Measurements from ENCODE around the gene DAAM2. TPM values are rescaled to one million over a fixed set of nuclear protein-coding genes. Genes with fewer than 3 reads are reported as not detected.

The DAAM2 gene
- total RNA-seq, 2 experiments from 2014 or later: not detected

DNA sequence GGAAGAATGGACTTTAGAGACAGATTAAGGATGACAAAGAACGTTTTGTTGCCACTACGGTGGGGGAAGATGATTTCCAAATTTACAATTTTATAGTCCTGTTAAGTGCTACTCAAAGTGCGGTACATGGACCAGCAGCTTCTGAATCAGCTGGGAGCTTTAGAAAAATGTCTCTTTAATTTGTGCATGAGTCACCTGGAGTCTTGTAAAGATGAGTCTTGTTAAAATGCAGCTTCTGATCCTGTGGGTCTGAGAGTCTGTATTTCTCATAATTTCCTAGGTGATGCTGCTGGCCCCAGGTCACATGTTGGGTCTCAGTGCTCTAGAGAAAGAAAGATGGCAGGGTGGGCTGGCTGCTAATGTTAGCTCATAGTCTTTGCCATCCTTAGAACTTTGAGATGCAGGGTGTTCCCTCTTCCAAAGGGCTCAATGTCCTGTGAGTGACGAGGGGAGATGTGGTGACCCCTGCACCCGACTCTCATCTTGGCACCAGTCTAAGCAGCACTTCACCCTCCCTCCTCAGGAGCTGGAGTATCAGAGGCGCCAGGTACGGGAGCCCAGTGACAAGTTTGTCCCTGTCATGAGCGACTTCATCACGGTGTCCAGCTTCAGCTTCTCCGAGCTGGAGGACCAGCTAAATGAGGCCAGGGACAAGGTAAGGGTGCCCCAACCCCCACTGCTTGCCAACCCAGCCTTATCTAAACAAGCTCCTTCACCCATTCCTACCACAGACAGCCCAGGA lies 107.5 kb downstream of the DAAM2 start:
- Mint-ChIP-seq H3K4me3 (no peak overlapping the region), H3K27me3 (no peaks in the 10 kb centered on the region), H3K4me1 (no peaks in the 10 kb centered on the region), H3K36me3 (no peaks in the 10 kb centered on the region), H3K9me3 (no peaks in the 10 kb centered on the region), H3K27ac (no peak overlapping the region)
- DNase-seq (no peak), ATAC-seq (ENCODE audit: low read depth) (no peak)
- POLR2A ChIA-PET: no interaction called here

- no peak overlapping the region for H3K27ac Mint-ChIP-seq
Observed at GRCh38 chr6:39901116-39901655, 109.0 kb downstream of the DAAM2 start.

GRCh38 chr6:39901670-39902069 lies 109.5 kb downstream of the DAAM2 start:
- H3K36me3 Mint-ChIP-seq: no peaks in the 10 kb centered on the region
- H3K27ac Mint-ChIP-seq: no peak overlapping the region
- no peak overlapping the region for H3K4me3 Mint-ChIP-seq
- ATAC-seq (ENCODE audit: low read depth) (no peak), DNase-seq (no peak)
- POLR2A ChIA-PET: no interaction called here
- H3K9me3 Mint-ChIP-seq: no peaks in the 10 kb centered on the region
- H3K4me1 Mint-ChIP-seq: no peaks in the 10 kb centered on the region
- H3K27me3 Mint-ChIP-seq: no peaks in the 10 kb centered on the region

More at GRCh38 chr6:39901116-39901655, 109.0 kb downstream of the DAAM2 start:
- H3K36me3 Mint-ChIP-seq: no peaks in the 10 kb centered on the region
- no peak for DNase-seq
- no peak for ATAC-seq (ENCODE audit: low read depth)
- POLR2A ChIA-PET: no interaction called here
- no peaks in the 10 kb centered on the region for H3K9me3 Mint-ChIP-seq
- H3K27me3 Mint-ChIP-seq: no peaks in the 10 kb centered on the region
- H3K4me1 Mint-ChIP-seq: no peaks in the 10 kb centered on the region
- no peak overlapping the region for H3K4me3 Mint-ChIP-seq

GRCh38 chr6:39902136-39902535 lies 110.0 kb downstream of the DAAM2 start:
- no peaks in the 10 kb centered on the region for H3K36me3 Mint-ChIP-seq
- H3K4me1 Mint-ChIP-seq: no peaks in the 10 kb centered on the region
- POLR2A ChIA-PET: no interaction called here
- DNase-seq (no peak), ATAC-seq (ENCODE audit: low read depth) (no peak)
- no peaks in the 10 kb centered on the region for H3K9me3 Mint-ChIP-seq
- no peaks in the 10 kb centered on the region for H3K27me3 Mint-ChIP-seq
- no peak overlapping the region for H3K4me3 Mint-ChIP-seq
- no peak overlapping the region for H3K27ac Mint-ChIP-seq

DNA sequence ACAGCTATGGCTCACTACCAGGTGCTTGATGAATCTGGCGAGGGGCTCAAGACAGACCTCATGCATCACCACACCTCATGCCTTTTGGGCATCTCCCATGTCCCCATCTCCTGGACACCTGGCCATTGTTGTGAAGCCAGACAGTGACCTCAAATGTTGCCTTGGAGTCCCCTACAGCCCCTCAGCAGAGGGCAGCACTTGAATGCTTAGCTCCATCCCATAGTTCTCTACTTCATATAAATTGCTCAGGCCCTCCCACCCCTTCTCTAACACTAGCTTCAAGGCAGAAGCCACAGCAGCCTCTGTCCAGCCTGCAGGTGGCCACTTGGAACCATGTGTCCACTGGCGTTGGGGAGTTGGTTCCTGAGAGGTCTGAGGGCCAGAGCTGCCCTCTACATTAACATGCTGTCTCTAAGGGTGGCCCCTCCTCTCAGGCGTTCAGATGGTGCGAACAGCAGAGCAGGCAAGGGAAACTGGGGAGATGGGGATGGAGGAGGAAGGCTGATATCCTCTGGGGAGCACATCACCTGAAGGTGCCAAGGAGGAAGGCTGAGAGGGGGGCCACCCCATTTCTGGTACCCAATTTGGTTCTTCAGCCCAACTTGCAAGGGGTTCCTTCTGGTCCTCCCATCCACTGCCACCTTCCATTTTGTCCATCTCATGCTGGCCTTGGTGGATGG lies 110.8 kb downstream of the DAAM2 start:
- H3K9me3 Mint-ChIP-seq: no peaks in the 10 kb centered on the region
- DNase-seq (no peak), ATAC-seq (ENCODE audit: low read depth) (no peak)
- H3K4me3 Mint-ChIP-seq: no peak overlapping the region
- H3K36me3 Mint-ChIP-seq: no peaks in the 10 kb centered on the region
- POLR2A ChIA-PET: no interaction called here
- no peaks in the 10 kb centered on the region for H3K4me1 Mint-ChIP-seq
- no peak overlapping the region for H3K27ac Mint-ChIP-seq
- H3K27me3 Mint-ChIP-seq: no peaks in the 10 kb centered on the region

DNA sequence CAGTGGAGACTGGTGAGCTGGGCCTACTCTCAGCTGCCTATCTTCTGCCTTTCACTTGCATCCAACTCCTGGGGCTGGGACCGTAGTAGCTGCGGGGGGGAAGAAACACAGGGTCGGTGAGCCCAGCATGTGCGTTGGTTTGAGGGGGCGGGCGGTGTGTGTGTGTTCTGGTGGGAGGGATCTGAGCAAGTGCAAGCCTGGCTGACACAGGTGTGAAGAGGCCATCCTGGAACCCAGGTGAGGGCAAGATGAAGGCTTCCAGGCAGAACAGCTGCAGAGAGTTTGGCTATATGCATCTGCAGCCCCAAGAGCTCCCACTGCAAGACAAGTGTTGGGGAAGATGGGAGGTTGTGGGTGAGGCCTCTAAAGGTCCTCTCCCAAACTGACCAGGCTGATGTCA lies 111.5 kb downstream of the DAAM2 start:
- H3K36me3 Mint-ChIP-seq: no peaks in the 10 kb centered on the region
- no peaks in the 10 kb centered on the region for H3K4me1 Mint-ChIP-seq
- H3K4me3 Mint-ChIP-seq: no peak overlapping the region
- DNase-seq (no peak), ATAC-seq (ENCODE audit: low read depth) (no peak)
- no peak overlapping the region for H3K27ac Mint-ChIP-seq
- no peaks in the 10 kb centered on the region for H3K9me3 Mint-ChIP-seq
- POLR2A ChIA-PET: no interaction called here
- H3K27me3 Mint-ChIP-seq: no peaks in the 10 kb centered on the region

DNA sequence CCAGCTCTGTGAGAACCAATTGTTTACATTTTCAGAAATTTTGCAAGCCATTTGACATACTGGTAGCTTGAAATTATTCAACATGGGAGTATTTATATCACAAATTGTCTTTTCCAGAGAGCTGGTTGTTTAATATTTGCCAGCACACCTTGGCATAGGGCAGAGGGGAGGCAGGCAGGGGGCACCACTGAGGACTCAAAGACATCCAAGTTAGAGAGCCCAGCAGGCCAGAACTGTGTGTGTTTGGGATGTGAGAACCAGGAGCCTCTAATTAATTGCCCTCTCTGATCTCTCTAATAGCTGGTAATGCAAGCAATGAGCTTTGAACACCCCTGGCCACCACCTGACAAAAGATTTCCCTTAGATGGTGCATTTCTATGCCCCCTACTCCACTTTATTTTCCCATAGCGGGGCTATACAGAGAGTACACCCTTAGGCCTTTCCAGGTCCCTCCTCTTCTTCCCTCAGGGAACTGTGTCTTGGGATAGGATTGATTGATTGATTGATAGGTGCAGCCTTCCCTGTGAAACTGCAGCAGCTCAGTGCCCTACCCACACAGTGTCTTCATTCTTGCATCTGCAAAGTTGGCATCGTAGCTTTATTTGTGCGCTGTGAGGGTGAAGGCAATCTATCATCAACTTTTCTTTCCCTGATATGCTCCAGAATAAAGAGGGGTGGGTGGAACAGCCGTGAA lies 112.9 kb downstream of the DAAM2 start:
- Mint-ChIP-seq H3K4me3 (no peak overlapping the region), H3K27ac (no peak overlapping the region), H3K27me3 (no peaks in the 10 kb centered on the region), H3K9me3 (no peaks in the 10 kb centered on the region), H3K4me1 (no peaks in the 10 kb centered on the region), H3K36me3 (no peaks in the 10 kb centered on the region)
- ATAC-seq (ENCODE audit: low read depth): no peak
- POLR2A ChIA-PET: no interaction called here
- DNase-seq: no peak

DNA sequence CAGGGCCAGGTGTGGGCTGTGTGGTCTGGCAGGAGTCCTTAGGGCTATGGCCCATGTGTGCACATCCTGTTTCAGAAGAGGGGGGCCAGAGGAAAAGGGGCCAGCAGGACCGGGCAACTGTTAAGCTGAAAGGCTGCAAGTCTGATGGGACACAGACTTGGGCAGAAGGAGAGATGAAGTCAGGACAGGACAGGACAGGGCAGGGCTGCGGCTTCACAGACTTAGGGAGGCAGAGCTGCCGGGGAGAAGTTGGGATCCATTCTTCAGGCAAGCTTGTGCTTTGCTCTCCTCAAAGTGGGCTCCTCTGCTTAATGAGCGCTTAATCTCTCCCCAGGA lies 113.4 kb downstream of the DAAM2 start:
- Mint-ChIP-seq H3K27me3 (no peaks in the 10 kb centered on the region), H3K4me3 (no peak overlapping the region), H3K36me3 (no peaks in the 10 kb centered on the region), H3K27ac (no peak overlapping the region), H3K9me3 (no peaks in the 10 kb centered on the region), H3K4me1 (no peaks in the 10 kb centered on the region)
- no peak for DNase-seq
- POLR2A ChIA-PET: no interaction called here
- no peak for ATAC-seq (ENCODE audit: low read depth)

DNA sequence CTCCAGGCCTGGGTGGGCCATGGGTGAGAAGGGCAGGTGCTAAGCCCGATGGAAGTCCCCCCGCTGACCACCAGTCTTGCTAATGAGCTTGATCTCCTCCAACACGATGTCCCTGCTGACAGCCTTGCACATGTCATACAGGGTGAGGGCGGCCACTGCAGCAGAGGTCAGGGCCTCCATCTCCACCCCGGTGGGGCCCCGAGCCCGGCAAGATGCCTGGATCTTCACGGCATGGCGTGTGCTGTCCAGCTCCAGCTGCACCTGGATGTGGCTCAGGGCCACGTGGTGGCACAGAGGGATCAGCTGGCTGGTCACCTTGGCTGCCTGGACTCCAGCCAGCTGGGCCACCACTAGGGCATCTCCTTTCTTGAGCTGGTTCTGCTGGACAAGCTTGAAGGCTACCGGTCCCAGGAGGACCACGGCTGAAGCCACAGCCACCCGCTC lies 114.2 kb downstream of the DAAM2 start:
- Mint-ChIP-seq H3K4me3 (no peak overlapping the region), H3K27me3 (no peaks in the 10 kb centered on the region), H3K27ac (no peak overlapping the region), H3K4me1 (no peaks in the 10 kb centered on the region), H3K9me3 (no peaks in the 10 kb centered on the region), H3K36me3 (no peaks in the 10 kb centered on the region)
- POLR2A ChIA-PET: no interaction called here
- DNase-seq: no peak
- no peak for ATAC-seq (ENCODE audit: low read depth)

DNA sequence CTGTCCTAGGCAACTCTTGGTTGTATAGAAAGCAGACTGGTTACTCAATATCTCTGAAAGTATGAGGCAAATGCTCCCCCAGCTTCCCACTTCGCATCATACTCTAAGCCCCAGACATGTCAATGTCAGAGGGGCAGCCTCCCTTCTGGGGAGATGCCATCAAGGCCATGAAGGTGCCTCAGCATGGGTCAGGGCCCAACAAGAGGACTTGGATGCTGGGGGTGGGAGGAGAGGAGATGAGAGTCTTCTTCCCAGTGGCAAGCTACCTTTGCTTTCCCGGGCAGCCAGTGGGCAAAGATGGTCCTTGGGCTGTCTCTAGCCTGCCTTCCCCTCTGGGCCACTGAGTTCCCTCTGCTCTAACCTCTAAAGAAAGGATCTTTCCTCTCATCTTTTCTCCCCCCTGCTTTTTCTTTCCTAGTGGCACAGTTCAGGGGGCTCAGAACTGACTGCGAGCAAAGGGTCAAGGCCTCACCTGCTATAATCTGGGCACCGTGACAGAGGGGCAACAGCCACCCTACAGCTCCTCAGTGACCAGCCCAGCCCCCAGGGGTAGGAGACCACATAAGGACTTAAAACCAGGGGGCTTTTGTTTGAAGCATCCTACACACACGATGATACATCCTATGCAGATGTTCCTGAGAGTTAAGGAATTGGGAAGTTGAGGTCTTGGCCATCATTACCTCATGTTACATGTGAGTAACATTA lies 115.8 kb downstream of the DAAM2 start:
- no peak overlapping the region for H3K27ac Mint-ChIP-seq
- POLR2A ChIA-PET: no interaction called here
- no peak for DNase-seq

GRCh38 chr6:39908838-39909583 lies 116.8 kb downstream of the DAAM2 start:
- Mint-ChIP-seq H3K36me3 (no peaks in the 10 kb centered on the region), H3K9me3 (no peaks in the 10 kb centered on the region), H3K27ac (no peak overlapping the region), H3K4me3 (no peak overlapping the region), H3K4me1 (no peaks in the 10 kb centered on the region), H3K27me3 (no peaks in the 10 kb centered on the region)
- POLR2A ChIA-PET: no interaction called here
- ATAC-seq (ENCODE audit: low read depth) (no peak), DNase-seq (no peak)

More for the DNA sequence above, 115.8 kb downstream of the DAAM2 start:
- no peaks in the 10 kb centered on the region for H3K36me3 Mint-ChIP-seq
- H3K27me3 Mint-ChIP-seq: no peaks in the 10 kb centered on the region
- ATAC-seq (ENCODE audit: low read depth): no peak
- H3K9me3 Mint-ChIP-seq: no peaks in the 10 kb centered on the region
- H3K4me1 Mint-ChIP-seq: no peaks in the 10 kb centered on the region
- H3K4me3 Mint-ChIP-seq: no peak overlapping the region

- Mint-ChIP-seq H3K4me1 (no peaks in the 10 kb centered on the region), H3K9me3 (no peaks in the 10 kb centered on the region), H3K36me3 (no peaks in the 10 kb centered on the region), H3K27ac (no peak overlapping the region), H3K27me3 (no peaks in the 10 kb centered on the region), H3K4me3 (no peak overlapping the region)
- DNase-seq: no peak
- POLR2A ChIA-PET: no interaction called here
- no peak for ATAC-seq (ENCODE audit: low read depth)
Observed at GRCh38 chr6:39909701-39910100, 117.5 kb downstream of the DAAM2 start.

DNA sequence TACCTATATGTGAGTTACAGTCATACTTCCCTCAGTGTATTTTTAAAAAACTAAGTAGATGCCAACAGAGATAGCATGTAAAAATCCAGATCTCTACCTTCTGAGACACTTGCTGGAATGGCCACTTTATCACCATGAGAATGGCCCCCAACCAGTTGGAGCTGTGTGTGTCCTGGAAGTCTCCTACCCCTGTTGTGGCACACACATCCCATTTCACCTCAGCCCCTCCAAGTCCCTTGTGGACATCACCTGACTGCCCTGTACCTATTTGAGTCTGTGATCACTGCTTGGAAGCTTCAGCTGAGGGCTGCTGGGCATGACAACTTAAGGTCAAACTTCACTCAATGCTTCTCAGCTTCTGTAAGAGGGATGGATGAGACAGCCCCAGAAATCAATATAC lies 118.0 kb downstream of the DAAM2 start:
- H3K9me3 Mint-ChIP-seq: no peaks in the 10 kb centered on the region
- H3K27ac Mint-ChIP-seq: no peak overlapping the region
- DNase-seq: no peak
- POLR2A ChIA-PET: no interaction called here
- no peak overlapping the region for H3K4me3 Mint-ChIP-seq
- no peaks in the 10 kb centered on the region for H3K36me3 Mint-ChIP-seq
- no peak for ATAC-seq (ENCODE audit: low read depth)
- H3K27me3 Mint-ChIP-seq: no peaks in the 10 kb centered on the region
- no peaks in the 10 kb centered on the region for H3K4me1 Mint-ChIP-seq
